ENCODE measurements around the gene CDKAL1.

CDKAL1 gene

DNA sequence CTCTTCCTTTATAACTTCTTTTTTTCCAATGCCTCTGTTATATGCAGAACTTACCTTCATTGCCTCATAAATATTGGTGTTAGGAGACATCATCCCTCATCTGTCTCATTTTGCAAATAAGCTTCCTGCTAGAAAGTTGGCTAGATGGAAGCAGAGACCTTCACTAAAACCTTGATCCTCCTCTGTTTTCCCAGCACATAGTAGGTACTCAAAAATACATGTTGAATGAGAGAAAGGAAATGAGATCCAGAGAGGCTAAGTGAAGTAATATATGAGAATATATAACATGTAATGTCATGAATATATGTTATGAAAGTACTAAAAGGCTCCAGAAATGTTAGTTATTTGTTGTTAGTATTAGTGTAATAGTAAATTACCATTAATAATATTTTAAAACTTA, 91.9 kb downstream of the CDKAL1 start:
- DNase-seq (ENCODE audit: insufficient read length, low spot score): no peak
- FAIRE-seq: no peak
- no peak for TF ChIP-seq SPI1 (IDR thresholded peaks at IDR 0.05; ENCODE audit: low read depth, low read length)
- TF ChIP-seq POU2F2 (IDR thresholded peaks at IDR 0.05; ENCODE audit: low read depth, low read length): no peak
- no peak for TF ChIP-seq POLR2A (IDR thresholded peaks at IDR 0.05; ENCODE audit: low read depth, low read length)

DNA sequence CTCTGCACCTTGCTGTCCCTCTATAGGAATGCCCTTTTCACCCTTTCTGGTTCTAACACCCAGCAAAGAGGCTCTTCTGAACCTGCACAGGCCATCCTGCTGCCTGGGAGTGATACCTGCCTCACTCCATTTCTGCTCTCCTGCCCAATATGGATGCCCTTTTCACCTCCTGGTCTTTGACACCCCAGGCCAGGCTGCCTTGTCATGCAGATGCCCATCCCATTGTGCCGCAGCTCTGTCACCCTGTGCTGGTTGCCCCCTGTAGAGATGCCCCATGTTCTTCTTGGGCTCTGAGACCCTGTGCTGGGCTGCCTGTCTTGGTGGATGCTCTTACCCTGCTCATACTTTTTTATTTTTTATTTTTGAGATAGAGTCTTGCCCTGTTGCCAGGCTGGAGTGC, 95.3 kb downstream of the CDKAL1 start:
- no peak for FAIRE-seq
- no peak for DNase-seq (ENCODE audit: insufficient read length, low spot score)
- no peak for TF ChIP-seq POU2F2 (IDR thresholded peaks at IDR 0.05; ENCODE audit: low read depth, low read length)
- TF ChIP-seq TAF1 (IDR thresholded peaks at IDR 0.05; ENCODE audit: low read depth, low read length): no peak
- no peak for TF ChIP-seq PAX5 (IDR thresholded peaks at IDR 0.05; ENCODE audit: insufficient read depth, low read length, severe bottlenecking)
- no peak for TF ChIP-seq POLR2A (IDR thresholded peaks at IDR 0.05; ENCODE audit: low read depth, low read length)
- TF ChIP-seq SPI1 (IDR thresholded peaks at IDR 0.05; ENCODE audit: low read depth, low read length): no peak
- no peak for TF ChIP-seq POLR2AphosphoS5 (IDR thresholded peaks at IDR 0.05; ENCODE audit: low read depth, low read length)

DNA sequence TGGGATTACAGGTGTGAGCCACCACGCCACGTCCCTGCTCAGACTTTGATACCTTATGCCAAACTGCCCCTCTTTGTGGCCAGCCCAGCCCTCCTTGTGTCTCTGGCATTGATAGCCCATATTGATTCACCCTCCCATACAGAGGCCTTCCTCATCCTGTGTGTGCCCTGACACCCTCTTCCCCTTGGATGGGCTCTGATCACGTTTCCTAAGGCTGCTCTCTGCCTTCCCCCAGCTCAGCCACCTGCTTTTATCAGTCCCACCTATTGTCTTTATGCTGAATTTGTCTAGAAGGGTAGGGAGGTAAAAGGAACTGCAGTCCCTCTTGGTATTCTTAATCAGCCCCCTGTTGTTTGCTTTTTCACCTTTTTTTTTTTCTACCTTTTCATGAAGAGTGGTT, 95.9 kb downstream of the CDKAL1 start:
- no peak for FAIRE-seq
- no peak for DNase-seq (ENCODE audit: insufficient read length, low spot score)

GRCh38 chr6:20630617-20631548, 96.6 kb downstream of the CDKAL1 start:
- DNase-seq (ENCODE audit: insufficient read length, low spot score) (no peak), FAIRE-seq (peak; percentile 56)
- no peak for TF ChIP-seq PAX5 (IDR thresholded peaks at IDR 0.05; ENCODE audit: insufficient read depth, low read length, severe bottlenecking)
- peak; percentile 39; the same call in 1 of the 2 replicates for TF ChIP-seq POU2F2 (IDR thresholded peaks at IDR 0.05; ENCODE audit: low read depth, low read length)

More for the DNA sequence above, 95.9 kb downstream of the CDKAL1 start:
- TF ChIP-seq SPI1 (IDR thresholded peaks at IDR 0.05; ENCODE audit: low read depth, low read length) (no peak), POLR2A (IDR thresholded peaks at IDR 0.05; ENCODE audit: low read depth, low read length) (no peak), TAF1 (IDR thresholded peaks at IDR 0.05; ENCODE audit: low read depth, low read length) (no peak), POU2F2 (IDR thresholded peaks at IDR 0.05; ENCODE audit: low read depth, low read length) (no peak), PAX5 (IDR thresholded peaks at IDR 0.05; ENCODE audit: insufficient read depth, low read length, severe bottlenecking) (no peak)

DNA sequence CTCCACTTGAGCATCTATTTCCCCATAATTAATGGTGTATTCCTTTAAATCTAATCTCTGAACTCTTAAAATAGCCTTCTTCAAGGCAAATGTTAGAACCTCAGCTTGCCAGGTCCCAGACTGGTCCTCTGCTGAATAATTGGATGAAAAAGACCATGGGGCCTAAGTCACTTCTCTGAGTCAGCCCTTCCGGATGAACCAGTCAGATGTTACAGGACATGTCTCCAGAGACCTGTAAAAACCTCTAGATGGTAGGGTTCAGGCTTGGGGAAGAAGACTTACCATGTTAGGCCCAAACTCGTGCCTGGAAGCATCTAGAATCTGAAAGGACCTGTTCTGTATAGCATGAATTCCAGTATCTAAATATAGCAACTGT, 97.3 kb downstream of the CDKAL1 start:
- no peak for DNase-seq (ENCODE audit: insufficient read length, low spot score)
- TF ChIP-seq SPI1 (IDR thresholded peaks at IDR 0.05; ENCODE audit: low read depth, low read length) (no peak), POLR2AphosphoS5 (IDR thresholded peaks at IDR 0.05; ENCODE audit: low read depth, low read length) (no peak), POLR2A (IDR thresholded peaks at IDR 0.05; ENCODE audit: low read depth, low read length) (no peak), PAX5 (IDR thresholded peaks at IDR 0.05; ENCODE audit: insufficient read depth, low read length, severe bottlenecking) (no peak), TAF1 (IDR thresholded peaks at IDR 0.05; ENCODE audit: low read depth, low read length) (no peak), POU2F2 (IDR thresholded peaks at IDR 0.05; ENCODE audit: low read depth, low read length) (no peak)
- FAIRE-seq: no peak

DNA sequence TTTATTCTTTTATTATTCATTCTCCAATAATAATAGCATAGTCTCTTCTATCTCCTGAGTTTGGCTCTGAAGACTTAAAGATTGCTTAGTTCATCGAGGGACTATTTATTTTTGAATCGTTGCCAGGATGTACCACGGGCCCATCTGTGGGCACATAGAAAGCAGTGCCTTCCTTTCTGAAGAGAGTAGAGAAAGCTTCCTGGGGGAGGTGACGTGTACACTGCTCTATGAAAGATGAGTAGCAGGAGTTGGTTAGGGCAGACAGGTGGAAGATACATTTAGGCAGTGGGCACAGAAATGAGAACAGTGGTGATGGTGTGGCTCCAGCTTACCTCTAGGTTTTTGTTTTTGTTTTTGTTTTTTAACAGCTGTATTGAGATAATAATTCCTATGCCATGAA, 98.4 kb downstream of the CDKAL1 start:
- no peak for TF ChIP-seq TAF1 (IDR thresholded peaks at IDR 0.05; ENCODE audit: low read depth, low read length)
- TF ChIP-seq POLR2AphosphoS5 (IDR thresholded peaks at IDR 0.05; ENCODE audit: low read depth, low read length): no peak
- TF ChIP-seq POLR2A (IDR thresholded peaks at IDR 0.05; ENCODE audit: low read depth, low read length): no peak
- TF ChIP-seq POU2F2 (IDR thresholded peaks at IDR 0.05; ENCODE audit: low read depth, low read length): no peak
- no peak for TF ChIP-seq PAX5 (IDR thresholded peaks at IDR 0.05; ENCODE audit: insufficient read depth, low read length, severe bottlenecking)
- TF ChIP-seq SPI1 (IDR thresholded peaks at IDR 0.05; ENCODE audit: low read depth, low read length): no peak
- no peak for DNase-seq (ENCODE audit: insufficient read length, low spot score)
- no peak for FAIRE-seq

GRCh38 chr6:20633566-20634340, 99.5 kb downstream of the CDKAL1 start:
- DNase-seq (ENCODE audit: insufficient read length, low spot score) (no peak), FAIRE-seq (no peak)
- TF ChIP-seq TAF1 (IDR thresholded peaks at IDR 0.05; ENCODE audit: low read depth, low read length) (no peak), SPI1 (IDR thresholded peaks at IDR 0.05; ENCODE audit: low read depth, low read length) (no peak), POLR2A (IDR thresholded peaks at IDR 0.05; ENCODE audit: low read depth, low read length) (no peak), POLR2AphosphoS5 (IDR thresholded peaks at IDR 0.05; ENCODE audit: low read depth, low read length) (no peak), POU2F2 (IDR thresholded peaks at IDR 0.05; ENCODE audit: low read depth, low read length) (no peak), PAX5 (IDR thresholded peaks at IDR 0.05; ENCODE audit: insufficient read depth, low read length, severe bottlenecking) (no peak)

GRCh38 chr6:20639161-20639560, 104.9 kb downstream of the CDKAL1 start:
- DNase-seq (ENCODE audit: insufficient read length, low spot score) (no peak), FAIRE-seq (no peak)
- TF ChIP-seq POU2F2 (IDR thresholded peaks at IDR 0.05; ENCODE audit: low read depth, low read length): no peak
- TF ChIP-seq TAF1 (IDR thresholded peaks at IDR 0.05; ENCODE audit: low read depth, low read length): no peak
- TF ChIP-seq POLR2AphosphoS5 (IDR thresholded peaks at IDR 0.05; ENCODE audit: low read depth, low read length): no peak

DNA sequence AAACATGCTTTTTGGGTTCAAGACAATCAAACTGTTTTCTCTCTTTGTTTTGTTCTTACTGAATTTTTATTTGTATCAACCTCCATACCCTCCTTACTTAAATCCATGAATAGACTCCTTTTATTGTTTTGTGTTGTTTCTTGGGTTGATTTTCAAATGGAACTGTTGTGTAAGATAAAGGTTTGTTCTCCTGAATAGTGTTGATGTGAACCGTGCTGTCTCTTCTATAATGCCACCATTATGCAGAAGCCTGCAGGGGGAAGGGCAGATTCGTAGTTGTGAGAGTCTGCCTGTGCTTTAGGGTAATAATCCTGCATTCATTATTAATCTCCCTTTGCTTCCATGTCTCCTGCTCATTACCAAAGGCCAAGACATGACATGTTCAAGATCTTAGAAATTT, 105.9 kb downstream of the CDKAL1 start:
- no peak for FAIRE-seq

DNA sequence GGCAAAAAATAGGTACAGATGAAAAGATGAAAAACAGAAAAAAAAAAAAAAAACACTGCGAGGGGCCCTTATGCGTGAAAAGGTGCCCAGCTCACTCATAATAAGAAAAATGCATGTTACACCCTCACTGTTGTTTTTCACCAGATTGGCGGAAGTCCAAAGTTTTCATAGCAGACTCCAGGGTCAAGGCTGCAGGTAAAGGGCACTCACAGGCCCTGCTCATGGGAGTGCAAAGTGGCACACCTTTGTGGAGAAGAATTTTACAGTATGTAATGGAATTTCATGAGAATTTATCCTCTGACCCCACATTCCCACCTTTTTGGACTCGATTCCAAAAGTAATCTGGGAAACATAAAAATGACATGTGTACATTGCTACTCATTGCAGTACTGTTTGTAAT, 108.2 kb downstream of the CDKAL1 start:
- DNase-seq (ENCODE audit: insufficient read length, low spot score) (no peak), FAIRE-seq (no peak)
- TF ChIP-seq PAX5 (IDR thresholded peaks at IDR 0.05; ENCODE audit: insufficient read depth, low read length, severe bottlenecking): no peak
- TF ChIP-seq POLR2AphosphoS5 (IDR thresholded peaks at IDR 0.05; ENCODE audit: low read depth, low read length): no peak
- TF ChIP-seq POU2F2 (IDR thresholded peaks at IDR 0.05; ENCODE audit: low read depth, low read length): no peak
- TF ChIP-seq TAF1 (IDR thresholded peaks at IDR 0.05; ENCODE audit: low read depth, low read length): no peak
- no peak for TF ChIP-seq SPI1 (IDR thresholded peaks at IDR 0.05; ENCODE audit: low read depth, low read length)
- no peak for TF ChIP-seq POLR2A (IDR thresholded peaks at IDR 0.05; ENCODE audit: low read depth, low read length)

More for the DNA sequence above, 105.9 kb downstream of the CDKAL1 start:
- no peak for DNase-seq (ENCODE audit: insufficient read length, low spot score)
- TF ChIP-seq POLR2A (IDR thresholded peaks at IDR 0.05; ENCODE audit: low read depth, low read length): no peak
- no peak for TF ChIP-seq SPI1 (IDR thresholded peaks at IDR 0.05; ENCODE audit: low read depth, low read length)
- TF ChIP-seq POLR2AphosphoS5 (IDR thresholded peaks at IDR 0.05; ENCODE audit: low read depth, low read length): no peak
- no peak for TF ChIP-seq PAX5 (IDR thresholded peaks at IDR 0.05; ENCODE audit: insufficient read depth, low read length, severe bottlenecking)
